Trophoblast cell (in vitro differentiated cells and primary cell): ENCODE data around the gene CLN5.
"Not testable (repeated sequence)": the region's sequence is repeated elsewhere in the genome, so short reads cannot be mapped to it uniquely, and the experiment has no call there.

ENCODE experiments used
- DNase-seq, 2 donors: peaks; one replicate each; pipeline ENCODE4 v3.0.0-alpha.2; 2016
- H2AFZ ChIP-seq: 2 replicates; pipeline ENCODE4 v1.6.1; 2013; ENCODE audit warnings: low read length, moderate library complexity, mild to moderate bottlenecking; ENCODE audit not compliant: insufficient read depth, poor library complexity
- H2AK5ac ChIP-seq: 2 replicates; pipeline ENCODE4 v1.6.1; 2013; ENCODE audit warnings: mild to moderate bottlenecking, low read length
- H2BK120ac ChIP-seq: 2 replicates; pipeline ENCODE4 v1.6.1; 2013; ENCODE audit warnings: low read length, mild to moderate bottlenecking, moderate library complexity; ENCODE audit not compliant: insufficient read depth, poor library complexity
- H2BK12ac ChIP-seq: 2 replicates; pipeline ENCODE4 v1.6.1; 2013; ENCODE audit warnings: mild to moderate bottlenecking, low read length, moderate library complexity
- H2BK5ac ChIP-seq: 2 replicates; pipeline ENCODE4 v1.6.1; 2013; ENCODE audit warnings: low read length, low read depth, moderate library complexity, mild to moderate bottlenecking; ENCODE audit not compliant: poor library complexity
- H3K14ac ChIP-seq: 2 replicates; pipeline ENCODE4 v1.6.1; 2013; ENCODE audit warnings: mild to moderate bottlenecking, low read length
- H3K18ac ChIP-seq: 2 replicates; pipeline ENCODE4 v1.6.1; 2013; ENCODE audit warnings: mild to moderate bottlenecking, low read length
- H3K23ac ChIP-seq: 2 replicates; pipeline ENCODE4 v1.6.1; 2013; ENCODE audit warnings: low read length
- H3K27ac ChIP-seq: 2 replicates; pipeline ENCODE4 v1.5.1; 2013; ENCODE audit warnings: low read depth, mild to moderate bottlenecking, inconsistent platforms, low read length, moderate library complexity
- H3K27me3 ChIP-seq: 2 replicates; pipeline ENCODE4 v1.6.1; 2013; ENCODE audit warnings: inconsistent platforms, mild to moderate bottlenecking, low read length, moderate library complexity; ENCODE audit not compliant: insufficient read depth
- H3K36me3 ChIP-seq, 2 experiments: 1 replicate in 1 of 2; 2 replicates in 1 of 2; pipeline ENCODE4 v1.6.1; 2013; ENCODE audit warnings: low read length in 2 of 2, mild to moderate bottlenecking in 2 of 2, moderate library complexity in 1 of 2; ENCODE audit not compliant: insufficient read depth in 2 of 2, control insufficient read depth in 1 of 2
- H3K4ac ChIP-seq: 2 replicates; pipeline ENCODE4 v1.6.1; 2013; ENCODE audit warnings: low read depth, mild to moderate bottlenecking, low read length, moderate library complexity
- H3K4me1 ChIP-seq, 2 experiments: 1 replicate in 1 of 2; 2 replicates in 1 of 2; pipeline ENCODE4 v1.6.1; 2013; ENCODE audit warnings: low read length in 2 of 2, mild to moderate bottlenecking in 2 of 2, moderate library complexity in 1 of 2; ENCODE audit not compliant: insufficient read depth in 2 of 2, control insufficient read depth in 1 of 2
- H3K4me2 ChIP-seq: 2 replicates; pipeline ENCODE4 v1.6.1; 2013; ENCODE audit warnings: inconsistent platforms, mild to moderate bottlenecking, low read length, moderate library complexity
- H3K4me3 ChIP-seq: 2 replicates; pipeline ENCODE4 v1.5.1; 2013; ENCODE audit warnings: mild to moderate bottlenecking, low read depth, low read length, inconsistent platforms
- H3K79me1 ChIP-seq: one replicate; pipeline ENCODE4 v1.6.1; 2013; ENCODE audit warnings: low read length
- H3K79me2 ChIP-seq: 2 replicates; pipeline ENCODE4 v1.6.1; 2013; ENCODE audit warnings: low read length, mild to moderate bottlenecking; ENCODE audit not compliant: control insufficient read depth, insufficient read depth, poor library complexity
- H3K9ac ChIP-seq: 2 replicates; pipeline ENCODE4 v1.6.1; 2013; ENCODE audit warnings: mild to moderate bottlenecking, low read length
- H3K9me3 ChIP-seq: 2 replicates; pipeline ENCODE4 v1.6.1; 2013; ENCODE audit warnings: low read depth, mild to moderate bottlenecking, control low read depth, inconsistent platforms, low read length; ENCODE audit not compliant: insufficient read depth
- H4K12ac ChIP-seq: 2 replicates; pipeline ENCODE4 v1.6.1; 2013; ENCODE audit warnings: low read depth, mild to moderate bottlenecking, low read length, moderate library complexity
- H4K8ac ChIP-seq: 2 replicates; pipeline ENCODE4 v1.6.1; 2013; ENCODE audit warnings: low read depth, mild to moderate bottlenecking, low read length, moderate library complexity
- H4K91ac ChIP-seq: one replicate; pipeline ENCODE4 v1.6.1; 2013; ENCODE audit warnings: low read depth, mild to moderate bottlenecking, low read length, moderate library complexity
- WGBS: extraction: QIAGEN DNeasy Blood & Tissue Kit; methylation state at CpG from one replicate; pipeline ENCODE4 v1.1.7; 2013; ENCODE audit warnings: missing lambda C conversion rate; ENCODE audit not compliant: insufficient read length, insufficient coverage; ENCODE audit errors: extremely low coverage; 5-methylcytosine and 5-hydroxymethylcytosine counted together

Gene CLN5

DNA sequence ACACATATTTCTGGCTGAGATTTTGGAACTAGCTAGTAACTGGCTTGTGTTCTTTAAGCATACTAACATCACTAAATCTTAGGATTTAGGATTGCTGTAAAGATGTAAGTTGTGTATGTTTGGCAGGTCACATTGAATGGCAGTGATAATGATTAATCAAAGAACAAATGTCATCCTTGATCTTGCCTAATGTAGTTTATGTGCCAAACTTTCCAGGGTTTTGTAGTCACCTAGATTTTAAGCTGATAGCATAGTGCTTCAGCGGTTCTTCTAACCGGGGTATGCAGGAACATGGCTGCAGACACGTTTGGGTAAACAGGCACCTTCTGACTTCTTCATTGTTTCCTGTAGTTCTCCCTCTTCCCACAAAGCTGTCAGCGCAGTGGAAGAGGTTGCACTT is 9.7 kb downstream of the CLN5 start:
- Histone ChIP-seq H3K23ac (no peak overlapping the region), H3K9me3 (no peaks in the 10 kb centered on the region), H3K79me1 (no peaks in the 10 kb centered on the region), H3K14ac (no peak overlapping the region), H4K12ac (no peak overlapping the region), H4K91ac (no peak overlapping the region), H3K4me3 (no peak overlapping the region), H2BK120ac (no peak overlapping the region), H3K4me2 (no peak overlapping the region), H3K4me1 (no peaks in the 10 kb centered on the region), H3K4ac (no peak overlapping the region), H3K36me3 (peaks cover 2 to 11% of the 10 kb centered on the region in 2 experiments), H3K27ac (no peak overlapping the region), H4K8ac (no peak overlapping the region), H3K18ac (no peak overlapping the region), H3K9ac (no peak overlapping the region), H2BK5ac (no peak overlapping the region), H2AFZ (no peak overlapping the region), H3K27me3 (no peaks in the 10 kb centered on the region), H2AK5ac (no peak overlapping the region), H2BK12ac (no peak overlapping the region), H3K79me2 (no peaks in the 10 kb centered on the region)
- WGBS: no CpG with 5 or more reads among the region's 4 CpGs
- no peak for DNase-seq

DNA sequence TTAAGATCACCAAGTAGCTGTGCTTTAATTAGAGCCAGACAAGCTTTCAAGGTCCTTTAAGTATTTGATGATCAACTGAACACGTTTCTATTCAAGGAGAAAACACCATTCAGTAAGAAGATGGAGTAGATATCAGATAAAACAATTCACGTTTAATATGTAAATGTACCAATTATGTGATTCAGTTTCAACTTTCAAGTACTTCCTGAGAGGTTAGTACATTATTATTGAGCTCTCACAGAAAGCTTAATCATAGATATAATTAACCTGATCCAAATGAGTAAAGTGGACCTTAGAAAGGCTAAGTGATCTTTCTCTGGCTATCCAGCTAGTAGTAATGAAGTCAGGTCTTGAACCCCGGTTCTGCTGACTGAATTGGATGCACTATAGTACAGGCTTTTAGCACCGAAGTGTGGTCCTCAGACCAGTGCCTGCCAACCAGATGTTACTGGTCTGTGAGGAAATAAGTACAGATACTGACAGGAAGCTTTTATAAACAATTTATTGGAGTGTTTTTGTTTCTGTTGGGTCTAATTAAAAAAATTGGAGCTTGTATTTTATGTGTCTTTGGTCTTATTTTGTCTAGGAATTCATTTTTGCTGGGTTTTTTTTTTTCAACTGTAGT is 10.2 kb downstream of the CLN5 start:
- Histone ChIP-seq H2AK5ac (no peak overlapping the region), H3K4ac (no peak overlapping the region), H2BK12ac (no peak overlapping the region), H3K27ac (no peak overlapping the region), H3K79me2 (no peaks in the 10 kb centered on the region), H2BK120ac (no peak overlapping the region), H3K36me3 (peaks cover 2 to 12% of the 10 kb centered on the region in 2 experiments), H3K14ac (no peak overlapping the region), H3K9me3 (no peaks in the 10 kb centered on the region), H2AFZ (no peak overlapping the region), H3K4me1 (no peaks in the 10 kb centered on the region), H3K18ac (no peak overlapping the region), H3K79me1 (no peaks in the 10 kb centered on the region), H3K23ac (no peak overlapping the region), H3K9ac (no peak overlapping the region), H4K12ac (no peak overlapping the region), H4K91ac (no peak overlapping the region), H4K8ac (no peak overlapping the region), H3K4me2 (no peak overlapping the region), H3K27me3 (no peaks in the 10 kb centered on the region), H2BK5ac (no peak overlapping the region), H3K4me3 (no peak overlapping the region)
- no peak for DNase-seq
- no CpG with 5 or more reads among the region's 4 CpGs for WGBS

DNA sequence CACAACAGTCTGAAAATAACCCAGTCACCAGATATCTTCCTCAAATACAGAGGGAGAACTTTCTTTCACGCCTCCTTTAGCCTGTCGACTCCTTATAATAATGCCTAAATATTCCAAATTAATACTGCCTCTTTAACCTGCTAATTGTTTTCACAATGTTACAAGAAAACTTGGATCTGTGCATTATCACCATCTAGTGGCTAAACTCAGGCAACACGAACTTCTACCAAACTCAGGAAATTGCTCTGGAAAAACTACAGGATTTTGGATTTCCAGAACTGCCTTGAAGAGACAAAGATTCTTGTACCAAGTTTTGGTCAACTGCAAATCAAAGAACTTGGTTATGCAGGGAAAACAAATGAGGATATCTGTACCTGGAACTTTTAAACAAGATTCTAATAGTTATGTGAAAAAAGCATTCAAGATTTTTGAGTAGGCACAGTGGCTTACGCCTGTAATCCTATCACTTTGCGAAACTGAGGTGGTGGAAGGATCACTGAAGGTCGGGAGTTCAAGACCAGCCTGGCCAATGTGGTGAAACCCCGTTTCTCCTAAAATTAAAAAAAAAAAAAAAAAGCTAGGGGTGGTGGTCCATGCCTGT is 10.8 kb downstream of the CLN5 start:
- H3K4me3 ChIP-seq: no peak overlapping the region

DNA sequence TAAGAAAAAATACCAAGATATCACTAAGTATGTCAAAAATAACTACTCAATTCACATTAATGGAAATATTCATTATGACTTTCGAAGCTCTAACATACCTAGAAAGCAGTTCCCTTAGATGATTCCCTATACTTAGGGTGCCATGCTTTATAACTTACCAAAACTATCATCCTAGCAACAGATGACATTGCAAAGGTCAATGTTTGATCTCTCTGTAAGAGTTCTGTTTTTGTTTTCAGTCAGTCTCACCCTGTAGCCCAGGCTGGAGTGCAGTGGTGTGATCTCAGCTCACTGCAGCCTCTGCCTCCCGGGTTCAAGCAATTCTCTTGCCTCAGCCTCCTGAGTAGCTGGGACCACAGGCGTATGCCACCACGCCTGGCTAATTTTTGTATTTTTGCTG is 16.5 kb downstream of the CLN5 start:
- not testable (repeated sequence) for DNase-seq, H2AFZ ChIP-seq, H2AK5ac ChIP-seq, H2BK5ac ChIP-seq, H4K8ac ChIP-seq, H3K4ac ChIP-seq, H4K91ac ChIP-seq, H3K4me2 ChIP-seq, H3K18ac ChIP-seq, H2BK12ac ChIP-seq, H4K12ac ChIP-seq, H3K9ac ChIP-seq, H3K27me3 ChIP-seq, H3K79me2 ChIP-seq, H3K14ac ChIP-seq, H3K4me3 ChIP-seq, H3K23ac ChIP-seq, H3K4me1 ChIP-seq, H3K27ac ChIP-seq, H2BK120ac ChIP-seq, H3K79me1 ChIP-seq, H3K9me3 ChIP-seq
- peaks cover 17 to 26% of the 10 kb centered on the region in 2 experiments for H3K36me3 ChIP-seq
- WGBS: no CpG with 5 or more reads among the region's 4 CpGs

More for the DNA sequence above, 10.8 kb downstream of the CLN5 start:
- Histone ChIP-seq H2BK120ac (no peak overlapping the region), H2AFZ (no peak overlapping the region), H3K4me2 (no peak overlapping the region), H3K9ac (no peak overlapping the region), H3K18ac (no peak overlapping the region), H3K9me3 (no peaks in the 10 kb centered on the region), H3K79me2 (no peaks in the 10 kb centered on the region), H4K8ac (no peak overlapping the region), H3K27me3 (no peaks in the 10 kb centered on the region), H3K79me1 (no peaks in the 10 kb centered on the region), H3K4ac (no peak overlapping the region), H3K23ac (no peak overlapping the region), H3K14ac (no peak overlapping the region), H4K12ac (no peak overlapping the region), H2BK5ac (no peak overlapping the region), H4K91ac (no peak overlapping the region), H3K36me3 (peaks cover 2 to 15% of the 10 kb centered on the region in 2 experiments), H2BK12ac (no peak overlapping the region), H3K4me1 (no peaks in the 10 kb centered on the region), H2AK5ac (no peak overlapping the region), H3K27ac (no peak overlapping the region)
- no CpG with 5 or more reads among the region's 7 CpGs for WGBS
- DNase-seq: peak in 1 of 2 donors; percentile 73
